SK-N-SH (cell line): ENCODE results near the gene UNKL.

Source experiments
- EP300 ChIP-seq, 2 experiments: IDR thresholded peaks; 2 replicates each; pipeline versions ENCODE4 v1.4.0 to v1.6.1; 2012; ENCODE audit warnings: borderline replicate concordance in 1 of 2, low read depth in 1 of 2, low read length in 1 of 2
- FOSL2 ChIP-seq: IDR thresholded peaks from 2 replicates; pipeline ENCODE4 v1.4.0; 2012; ENCODE audit warnings: low read depth, mild to moderate bottlenecking, moderate library complexity, borderline replicate concordance
- NFIC ChIP-seq: IDR thresholded peaks from 2 replicates; pipeline ENCODE4 v1.4.0; 2012; ENCODE audit warnings: borderline replicate concordance
- NRF1 ChIP-seq: IDR thresholded peaks from 2 replicates; pipeline ENCODE4 v1.6.1; 2012; ENCODE audit warnings: low read depth, mild to moderate bottlenecking, low read length
- RAD21 ChIP-seq: IDR thresholded peaks from 2 replicates; pipeline ENCODE4 v1.6.1; 2012; ENCODE audit warnings: mild to moderate bottlenecking, low read length
- TAF1 ChIP-seq: IDR thresholded peaks from 2 replicates; pipeline ENCODE4 v1.6.1; 2012; ENCODE audit warnings: low read depth, mild to moderate bottlenecking, low read length, moderate library complexity, borderline replicate concordance
- TF ChIP-seq, protein P1 (sequence below): fragments of 200-600 bp; sonication (generic); IDR thresholded peaks from 2 replicates; pipeline ENCODE4 v1.6.1; 2017; ENCODE audit warnings: antibody characterized with exemption, mild to moderate bottlenecking, moderate library complexity
- TF ChIP-seq, protein P2 (sequence below): fragments of 150-350 bp; IDR thresholded peaks from 2 replicates; pipeline ENCODE4 v1.6.1; 2017; ENCODE audit warnings: antibody characterized with exemption, low read length, low read depth, borderline replicate concordance

DNA sequence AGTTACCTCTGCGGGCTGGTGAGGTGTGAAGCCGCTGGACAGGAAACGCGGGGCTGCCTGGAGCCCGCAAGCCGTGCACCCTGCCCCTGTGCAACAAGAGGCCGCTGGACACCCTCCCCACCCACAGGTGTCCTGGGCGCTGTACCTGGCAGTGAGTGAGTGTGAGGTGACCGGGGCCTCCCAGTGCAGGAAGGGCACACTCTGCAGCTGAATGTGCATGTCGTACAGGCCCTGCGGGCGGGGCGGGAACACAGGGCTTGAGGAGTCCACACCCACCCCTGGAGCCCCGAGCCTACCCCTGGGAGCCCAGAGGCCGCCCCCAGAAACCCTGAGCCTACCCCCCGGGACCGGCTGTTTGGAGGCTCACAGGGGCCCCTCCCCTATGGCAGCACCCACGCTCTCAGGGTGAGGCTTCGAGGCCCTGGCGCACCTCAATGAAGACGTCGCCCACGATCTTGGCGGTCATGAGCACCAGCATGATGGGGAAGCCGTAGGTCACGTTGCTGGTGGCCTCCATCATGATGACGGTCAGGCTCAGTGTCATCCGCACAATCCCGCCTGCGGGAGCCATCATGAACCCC is 34.1 kb upstream of the UNKL start:
- TF ChIP-seq RAD21: no peak
- no peak for TF ChIP-seq NRF1
- TF ChIP-seq, protein P1, sequence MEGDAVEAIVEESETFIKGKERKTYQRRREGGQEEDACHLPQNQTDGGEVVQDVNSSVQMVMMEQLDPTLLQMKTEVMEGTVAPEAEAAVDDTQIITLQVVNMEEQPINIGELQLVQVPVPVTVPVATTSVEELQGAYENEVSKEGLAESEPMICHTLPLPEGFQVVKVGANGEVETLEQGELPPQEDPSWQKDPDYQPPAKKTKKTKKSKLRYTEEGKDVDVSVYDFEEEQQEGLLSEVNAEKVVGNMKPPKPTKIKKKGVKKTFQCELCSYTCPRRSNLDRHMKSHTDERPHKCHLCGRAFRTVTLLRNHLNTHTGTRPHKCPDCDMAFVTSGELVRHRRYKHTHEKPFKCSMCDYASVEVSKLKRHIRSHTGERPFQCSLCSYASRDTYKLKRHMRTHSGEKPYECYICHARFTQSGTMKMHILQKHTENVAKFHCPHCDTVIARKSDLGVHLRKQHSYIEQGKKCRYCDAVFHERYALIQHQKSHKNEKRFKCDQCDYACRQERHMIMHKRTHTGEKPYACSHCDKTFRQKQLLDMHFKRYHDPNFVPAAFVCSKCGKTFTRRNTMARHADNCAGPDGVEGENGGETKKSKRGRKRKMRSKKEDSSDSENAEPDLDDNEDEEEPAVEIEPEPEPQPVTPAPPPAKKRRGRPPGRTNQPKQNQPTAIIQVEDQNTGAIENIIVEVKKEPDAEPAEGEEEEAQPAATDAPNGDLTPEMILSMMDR: no peak
- TF ChIP-seq EP300 (IDR thresholded peaks at IDR 0.05; ENCODE audit: borderline replicate concordance in 1 of 2, low read depth in 1 of 2, low read length in 1 of 2): no peak
- TF ChIP-seq TAF1: no peak
- TF ChIP-seq FOSL2: no peak
- TF ChIP-seq, protein P2, sequence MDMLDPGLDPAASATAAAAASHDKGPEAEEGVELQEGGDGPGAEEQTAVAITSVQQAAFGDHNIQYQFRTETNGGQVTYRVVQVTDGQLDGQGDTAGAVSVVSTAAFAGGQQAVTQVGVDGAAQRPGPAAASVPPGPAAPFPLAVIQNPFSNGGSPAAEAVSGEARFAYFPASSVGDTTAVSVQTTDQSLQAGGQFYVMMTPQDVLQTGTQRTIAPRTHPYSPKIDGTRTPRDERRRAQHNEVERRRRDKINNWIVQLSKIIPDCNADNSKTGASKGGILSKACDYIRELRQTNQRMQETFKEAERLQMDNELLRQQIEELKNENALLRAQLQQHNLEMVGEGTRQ: no peak
- TF ChIP-seq NFIC: no peak
